Brain microvascular endothelial cell (primary cell): Measurements from ENCODE around the gene GRAMD2B.
A peak's percentile ranks its signal among the peaks of the same experiment; 100 is the strongest.

Experiments
- DNase-seq: peaks from one replicate; pipeline ENCODE4 v3.0.0-alpha.2; 2020
- H3K27ac ChIP-seq: fragments of 250-450 bp; sonication (Bioruptor Pico); 2 replicates; pipeline ENCODE4 v1.5.1; 2020; ENCODE audit warnings: mild to moderate bottlenecking, moderate library complexity
- H3K27me3 ChIP-seq: fragments of 250-450 bp; sonication (Bioruptor Pico); replicated peaks from 2 replicates; pipeline ENCODE4 v1.5.1; 2020; ENCODE audit warnings: mild to moderate bottlenecking
- H3K36me3 ChIP-seq: fragments of 250-450 bp; sonication (Bioruptor Pico); replicated peaks from 2 replicates; pipeline ENCODE4 v1.5.1; 2020; ENCODE audit warnings: mild to moderate bottlenecking
- H3K4me3 ChIP-seq: 2 replicates; pipeline ENCODE4 v1.5.1; 2011; ENCODE audit warnings: low read depth, mild to moderate bottlenecking, control low read depth, low read length, moderate library complexity
- in situ Hi-C: cut with HindIII; loops from 2 replicates; pipeline ENCODE4 v1.10.0; 2017; ENCODE audit warnings: low sequenced_read_pairs, low pct_ligation_motif_present
- TF ChIP-seq, protein P1 (sequence below): IDR thresholded peaks from 2 replicates; pipeline ENCODE4 v1.5.1; 2011; ENCODE audit warnings: low read depth, mild to moderate bottlenecking, moderate library complexity, low read length, control low read depth, inconsistent platforms; ENCODE audit errors: missing control alignments

GRAMD2B gene

DNA sequence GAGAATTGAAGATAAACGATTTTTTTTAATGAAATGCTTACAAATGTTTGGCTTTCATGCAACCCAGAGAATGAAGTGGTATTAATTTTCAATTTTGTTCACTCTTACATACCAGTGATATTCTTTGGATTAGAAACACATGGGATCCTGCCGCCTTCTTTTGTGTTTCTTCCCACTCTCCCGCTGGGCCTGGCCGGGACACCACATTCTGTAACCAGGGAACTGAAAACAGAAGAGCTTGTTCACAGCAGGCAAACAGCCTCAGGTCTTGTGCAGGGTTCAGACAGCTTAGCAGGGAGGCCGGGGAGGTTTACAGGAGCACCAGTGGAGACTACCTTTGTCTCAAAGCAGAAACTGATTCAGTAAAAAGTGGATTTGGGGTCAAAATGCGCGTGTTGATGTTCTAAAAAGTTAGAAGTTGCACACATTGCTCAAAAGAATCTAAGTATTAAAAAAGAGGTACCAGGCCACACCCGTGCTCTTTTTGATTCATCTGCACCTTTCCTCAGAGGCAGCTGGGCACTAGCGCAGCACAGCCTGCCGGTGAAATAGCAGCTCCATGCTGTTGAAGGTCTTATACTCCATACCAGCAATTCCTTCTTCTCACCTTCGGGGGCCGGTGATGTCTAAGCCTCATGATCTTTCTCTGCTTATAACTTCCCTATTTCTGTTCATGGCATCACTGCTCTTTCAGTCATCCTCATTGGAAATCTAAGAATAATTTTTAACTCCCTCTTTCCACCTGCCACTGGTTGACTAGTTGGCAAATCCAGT, 67.1 kb downstream of the GRAMD2B start:
- in situ Hi-C loops = no loop called here
- H3K36me3 ChIP-seq = peaks cover 55% of the 10 kb centered on the region
- DNase-seq = no peak
- no peak overlapping the region for H3K4me3 ChIP-seq
- TF ChIP-seq, protein P1, sequence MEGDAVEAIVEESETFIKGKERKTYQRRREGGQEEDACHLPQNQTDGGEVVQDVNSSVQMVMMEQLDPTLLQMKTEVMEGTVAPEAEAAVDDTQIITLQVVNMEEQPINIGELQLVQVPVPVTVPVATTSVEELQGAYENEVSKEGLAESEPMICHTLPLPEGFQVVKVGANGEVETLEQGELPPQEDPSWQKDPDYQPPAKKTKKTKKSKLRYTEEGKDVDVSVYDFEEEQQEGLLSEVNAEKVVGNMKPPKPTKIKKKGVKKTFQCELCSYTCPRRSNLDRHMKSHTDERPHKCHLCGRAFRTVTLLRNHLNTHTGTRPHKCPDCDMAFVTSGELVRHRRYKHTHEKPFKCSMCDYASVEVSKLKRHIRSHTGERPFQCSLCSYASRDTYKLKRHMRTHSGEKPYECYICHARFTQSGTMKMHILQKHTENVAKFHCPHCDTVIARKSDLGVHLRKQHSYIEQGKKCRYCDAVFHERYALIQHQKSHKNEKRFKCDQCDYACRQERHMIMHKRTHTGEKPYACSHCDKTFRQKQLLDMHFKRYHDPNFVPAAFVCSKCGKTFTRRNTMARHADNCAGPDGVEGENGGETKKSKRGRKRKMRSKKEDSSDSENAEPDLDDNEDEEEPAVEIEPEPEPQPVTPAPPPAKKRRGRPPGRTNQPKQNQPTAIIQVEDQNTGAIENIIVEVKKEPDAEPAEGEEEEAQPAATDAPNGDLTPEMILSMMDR = peak; percentile 56
- no peak overlapping the region for H3K27ac ChIP-seq
- H3K27me3 ChIP-seq = no peaks in the 10 kb centered on the region

DNA sequence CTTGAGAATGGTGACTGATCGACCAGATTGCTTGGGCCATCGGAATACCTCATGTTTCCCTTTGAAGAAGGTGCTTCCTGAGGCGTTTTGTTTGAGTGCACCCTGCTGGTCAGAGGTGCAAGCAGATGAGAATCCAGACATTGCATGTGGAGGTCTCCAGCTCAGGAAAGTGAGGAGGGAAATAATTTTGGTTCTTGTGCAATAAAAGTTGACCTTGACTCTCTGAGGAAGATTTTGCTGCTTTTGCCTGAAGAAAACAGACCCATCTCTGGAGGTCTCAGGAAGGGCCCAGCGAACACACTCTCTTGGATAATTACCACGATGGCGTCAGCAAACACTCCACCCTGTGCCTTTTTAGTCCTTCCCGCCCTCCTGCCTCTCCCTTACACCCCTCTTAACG, 69.7 kb downstream of the GRAMD2B start:
- Histone ChIP-seq H3K27ac (no peak overlapping the region), H3K27me3 (no peaks in the 10 kb centered on the region), H3K4me3 (no peak overlapping the region), H3K36me3 (peaks cover 33% of the 10 kb centered on the region)
- DNase-seq = no peak
- in situ Hi-C loops = no loop called here
- TF ChIP-seq, protein P1 = peak; percentile 66

DNA sequence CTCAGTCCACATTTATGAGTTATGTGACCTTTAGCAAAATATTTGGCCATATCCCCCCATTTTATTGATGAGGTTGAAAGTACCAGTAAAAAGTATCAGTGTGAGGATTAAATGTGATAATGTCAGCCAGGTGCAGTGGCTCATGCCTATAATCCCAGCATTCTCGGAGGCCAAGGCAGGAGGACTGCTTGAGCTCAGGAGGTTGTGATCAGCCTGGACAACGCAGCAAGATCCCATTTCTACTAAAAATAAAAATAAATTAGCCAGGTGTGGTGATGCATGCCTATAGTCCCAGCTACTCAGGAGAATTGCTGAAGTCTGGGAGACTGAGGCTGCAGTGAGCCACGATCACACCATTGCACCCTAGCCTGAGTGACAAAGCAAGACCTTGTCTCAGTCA, 71.2 kb downstream of the GRAMD2B start:
- H3K36me3 ChIP-seq = peaks cover 20% of the 10 kb centered on the region
- no peaks in the 10 kb centered on the region for H3K27me3 ChIP-seq
- no peak overlapping the region for H3K27ac ChIP-seq
- no peak for DNase-seq
- H3K4me3 ChIP-seq = no peak overlapping the region
- in situ Hi-C loops = no loop called here
- TF ChIP-seq, protein P1 = no peak

DNA sequence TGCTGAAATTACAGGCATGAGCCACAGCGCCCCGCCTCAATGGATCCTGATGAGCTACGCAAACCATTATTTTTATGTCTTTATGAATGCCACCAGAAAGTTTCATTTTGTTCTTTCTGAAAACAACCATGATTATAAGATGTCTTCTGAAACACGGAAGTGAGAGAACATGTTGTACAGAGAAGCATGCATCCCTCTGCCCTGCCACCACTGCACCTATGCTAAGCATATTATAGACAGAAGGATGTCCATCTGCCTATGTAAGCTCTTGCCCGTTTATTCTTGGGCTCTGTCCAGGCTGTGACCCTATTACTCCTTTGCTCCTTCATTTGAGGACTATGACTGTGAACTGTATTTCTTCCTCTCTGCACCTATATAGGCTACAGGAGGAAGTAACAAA, 74.3 kb downstream of the GRAMD2B start:
- H3K36me3 ChIP-seq = no peaks in the 10 kb centered on the region
- H3K27ac ChIP-seq = no peak overlapping the region
- H3K27me3 ChIP-seq = no peaks in the 10 kb centered on the region
- in situ Hi-C loops = no loop called here
- TF ChIP-seq, protein P1 = no peak
- DNase-seq = no peak
- H3K4me3 ChIP-seq = no peak overlapping the region

DNA sequence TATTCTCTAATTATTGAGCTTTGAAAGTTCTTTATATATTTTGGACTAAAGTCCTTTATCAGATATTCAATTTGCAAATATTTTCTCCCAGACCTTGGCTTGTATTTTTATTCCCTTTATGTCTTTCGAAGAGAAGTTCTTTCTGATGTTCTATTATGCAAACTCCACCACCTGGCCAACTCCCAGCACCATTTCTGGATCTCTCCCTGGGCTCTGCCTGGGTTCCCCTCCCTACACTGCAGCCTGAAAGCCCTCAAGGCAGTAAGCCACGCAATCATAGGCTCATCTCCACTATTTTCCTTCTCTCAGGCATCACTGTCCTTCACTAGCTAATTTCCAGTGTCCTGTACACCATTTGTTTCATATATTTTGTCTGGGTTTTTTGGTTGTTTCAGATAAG, 76.1 kb downstream of the GRAMD2B start:
- H3K27me3 ChIP-seq = no peaks in the 10 kb centered on the region
- TF ChIP-seq, protein P1 = no peak
- no peak overlapping the region for H3K4me3 ChIP-seq
- no peak overlapping the region for H3K27ac ChIP-seq
- in situ Hi-C loops = no loop called here
- H3K36me3 ChIP-seq = no peaks in the 10 kb centered on the region
- no peak for DNase-seq

DNA sequence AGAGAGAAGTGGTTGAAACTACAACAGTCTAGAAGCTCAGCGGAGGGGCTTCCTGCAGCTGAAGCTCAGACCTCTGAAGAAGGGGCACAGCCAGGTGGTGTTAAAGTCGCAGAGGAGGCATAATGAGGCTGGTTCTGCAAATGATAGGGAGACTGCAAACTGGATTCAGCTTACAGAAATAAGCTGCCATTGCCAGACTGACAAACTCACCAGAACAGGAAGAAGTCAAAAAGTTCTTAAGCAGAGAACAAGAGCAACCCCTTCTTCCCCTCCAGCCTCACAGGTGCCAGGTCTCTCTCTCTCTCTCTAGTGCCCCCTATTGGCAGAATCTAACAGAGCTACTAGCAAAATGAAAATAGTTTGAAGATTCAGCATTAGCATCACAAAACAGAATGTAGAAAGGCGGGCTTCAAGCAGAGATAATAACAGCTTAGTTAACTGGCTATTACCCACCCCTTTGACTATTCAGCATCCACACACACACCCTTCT, 76.7 kb downstream of the GRAMD2B start:
- TF ChIP-seq, protein P1 = peak; percentile 71
- in situ Hi-C loops = no loop called here
- H3K27ac ChIP-seq = no peak overlapping the region
- H3K36me3 ChIP-seq = no peaks in the 10 kb centered on the region
- H3K4me3 ChIP-seq = no peak overlapping the region
- no peak for DNase-seq
- no peaks in the 10 kb centered on the region for H3K27me3 ChIP-seq
